ENCODE measurements around the gene MALSU1.
A peak's percentile ranks its signal among the peaks of the same experiment; 100 is the strongest.

The MALSU1 gene

DNA sequence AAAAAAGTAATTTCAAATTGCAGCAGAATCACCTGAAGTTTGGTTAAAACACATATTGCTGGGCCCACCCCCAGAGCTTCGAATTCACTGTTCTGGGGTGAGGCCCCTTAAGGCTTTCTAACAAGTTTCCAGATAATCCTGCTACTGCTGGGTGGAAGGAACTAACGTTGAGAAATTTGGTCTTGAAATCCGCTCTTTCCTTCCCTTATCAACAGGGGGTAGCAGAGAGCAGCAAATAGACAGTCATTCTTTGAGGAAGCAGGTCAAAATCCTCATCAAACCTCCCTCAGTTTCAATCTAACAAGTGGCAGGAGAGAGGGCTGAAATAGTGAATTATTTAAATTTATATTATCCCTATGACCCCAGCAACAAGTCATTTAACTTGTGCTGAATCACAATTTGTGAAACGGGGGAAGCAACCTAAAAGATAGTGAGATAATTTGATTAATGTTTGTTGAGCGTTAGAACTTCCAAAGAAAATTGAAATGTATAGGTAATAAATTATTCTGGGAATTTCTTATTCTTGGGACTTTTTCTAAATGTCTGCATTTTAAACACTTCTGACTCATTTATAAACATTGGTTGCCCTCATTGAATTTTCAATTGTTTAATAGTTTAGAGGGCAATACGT lies 21.7 kb upstream of the MALSU1 start:
- Histone ChIP-seq H3K9me3 (no peaks in the 10 kb centered on the region), H3K27ac (peak overlapping the region; percentile 28), H3K4me1 (ENCODE audit: control insufficient read depth in 1 of 2, insufficient read depth in 1 of 2, low read depth in 1 of 2, low read length in 1 of 2) (peaks cover 16 to 17% of the 10 kb centered on the region in 2 experiments), H3K4me3 (ENCODE audit: low read depth in 1 of 2, low read length in 1 of 2) (no peak overlapping the region), H3K36me3 (no peaks in the 10 kb centered on the region), H3K27me3 (no peaks in the 10 kb centered on the region)
- TF ChIP-seq, protein P1, sequence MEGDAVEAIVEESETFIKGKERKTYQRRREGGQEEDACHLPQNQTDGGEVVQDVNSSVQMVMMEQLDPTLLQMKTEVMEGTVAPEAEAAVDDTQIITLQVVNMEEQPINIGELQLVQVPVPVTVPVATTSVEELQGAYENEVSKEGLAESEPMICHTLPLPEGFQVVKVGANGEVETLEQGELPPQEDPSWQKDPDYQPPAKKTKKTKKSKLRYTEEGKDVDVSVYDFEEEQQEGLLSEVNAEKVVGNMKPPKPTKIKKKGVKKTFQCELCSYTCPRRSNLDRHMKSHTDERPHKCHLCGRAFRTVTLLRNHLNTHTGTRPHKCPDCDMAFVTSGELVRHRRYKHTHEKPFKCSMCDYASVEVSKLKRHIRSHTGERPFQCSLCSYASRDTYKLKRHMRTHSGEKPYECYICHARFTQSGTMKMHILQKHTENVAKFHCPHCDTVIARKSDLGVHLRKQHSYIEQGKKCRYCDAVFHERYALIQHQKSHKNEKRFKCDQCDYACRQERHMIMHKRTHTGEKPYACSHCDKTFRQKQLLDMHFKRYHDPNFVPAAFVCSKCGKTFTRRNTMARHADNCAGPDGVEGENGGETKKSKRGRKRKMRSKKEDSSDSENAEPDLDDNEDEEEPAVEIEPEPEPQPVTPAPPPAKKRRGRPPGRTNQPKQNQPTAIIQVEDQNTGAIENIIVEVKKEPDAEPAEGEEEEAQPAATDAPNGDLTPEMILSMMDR (IDR thresholded peaks at IDR 0.05), result peak; percentile 72

DNA sequence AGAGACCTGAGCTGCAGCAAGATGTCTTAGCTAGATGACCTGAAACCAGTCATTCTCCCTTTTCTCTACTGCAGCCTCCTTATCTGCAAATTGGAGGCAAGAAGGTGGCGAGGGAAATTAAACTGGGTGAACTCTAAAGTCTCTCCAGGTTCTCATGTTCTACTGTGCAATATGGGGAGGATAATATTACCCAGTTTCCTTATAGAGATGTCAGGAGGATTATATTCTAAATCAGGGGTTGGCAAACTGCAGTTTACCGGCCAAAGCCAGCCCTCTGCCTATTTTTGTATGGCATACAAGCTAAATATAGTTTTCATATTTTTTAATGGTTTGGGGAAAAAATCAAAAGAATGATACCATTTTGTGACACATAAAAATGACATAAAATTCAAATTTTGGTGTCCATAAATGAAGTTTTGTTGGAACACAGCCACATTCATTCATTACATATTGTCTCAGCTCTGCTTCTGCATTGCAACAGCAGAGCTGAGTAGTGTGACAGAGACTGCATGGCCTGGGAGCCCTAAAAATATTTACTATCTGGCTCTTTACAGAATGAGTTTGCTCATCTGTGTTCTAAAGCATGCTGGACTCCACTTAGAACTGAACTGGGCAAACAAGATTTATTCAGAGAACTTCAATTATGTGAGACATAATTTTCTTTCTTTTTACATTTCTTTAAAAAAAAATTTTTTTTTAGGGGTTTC lies 19.2 kb upstream of the MALSU1 start:
- H3K9me3 ChIP-seq, result no peaks in the 10 kb centered on the region
- H3K4me3 ChIP-seq (ENCODE audit: low read depth in 1 of 2, low read length in 1 of 2), result no peak overlapping the region
- H3K4me1 ChIP-seq (ENCODE audit: control insufficient read depth in 1 of 2, insufficient read depth in 1 of 2, low read depth in 1 of 2, low read length in 1 of 2), result peaks cover 17% of the 10 kb centered on the region in 2 experiments
- no peaks in the 10 kb centered on the region for H3K27me3 ChIP-seq
- no peak overlapping the region for H3K27ac ChIP-seq
- no peaks in the 10 kb centered on the region for H3K36me3 ChIP-seq
- TF ChIP-seq, protein P1 (IDR thresholded peaks at IDR 0.05), result no peak

DNA sequence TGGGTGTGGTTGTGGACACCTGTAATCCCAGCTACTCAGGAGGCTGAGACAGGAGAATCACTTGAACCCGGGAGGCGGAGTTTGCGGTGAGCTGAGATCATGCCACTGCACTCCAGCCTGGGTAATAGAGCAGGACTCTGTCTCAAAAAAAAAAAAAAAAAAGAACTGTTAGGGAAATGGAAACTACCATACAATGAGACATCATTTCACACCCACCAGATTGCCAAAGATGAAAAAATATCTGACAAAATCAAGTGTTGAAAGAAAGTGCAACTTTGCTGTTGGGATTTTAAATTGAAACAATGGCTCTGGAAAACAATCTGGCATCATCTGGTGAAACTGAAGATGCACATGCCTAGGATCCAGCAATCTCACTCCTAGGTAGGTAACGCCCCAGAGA lies 16.1 kb upstream of the MALSU1 start:
- TF ChIP-seq, protein P1 (IDR thresholded peaks at IDR 0.05), result no peak
- no peaks in the 10 kb centered on the region for H3K9me3 ChIP-seq
- no peaks in the 10 kb centered on the region for H3K36me3 ChIP-seq

DNA sequence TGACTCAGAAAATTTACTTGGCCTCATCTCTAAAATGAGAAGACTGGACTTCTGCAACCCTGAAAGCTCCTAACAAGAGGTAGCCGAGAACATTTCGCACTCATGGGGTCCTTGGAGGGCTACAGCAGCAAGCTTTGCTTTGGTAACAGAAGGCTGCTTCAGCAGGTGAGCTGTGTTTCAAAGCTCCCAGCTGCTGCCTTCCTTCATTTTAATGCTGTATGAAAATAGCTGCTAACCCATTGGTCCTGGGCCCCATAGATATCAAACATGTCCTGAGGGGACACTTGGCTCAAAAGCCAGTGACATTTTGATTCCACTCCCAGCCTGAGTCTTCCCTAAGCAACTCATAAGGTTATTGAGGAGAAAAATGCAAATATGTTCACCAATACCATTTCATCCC lies 14.3 kb upstream of the MALSU1 start:
- Histone ChIP-seq H3K36me3 (no peaks in the 10 kb centered on the region), H3K9me3 (no peaks in the 10 kb centered on the region), H3K4me1 (ENCODE audit: control insufficient read depth in 1 of 2, insufficient read depth in 1 of 2, low read depth in 1 of 2, low read length in 1 of 2) (peaks cover 21% of the 10 kb centered on the region in 2 experiments), H3K4me3 (ENCODE audit: low read depth in 1 of 2, low read length in 1 of 2) (no peak overlapping the region), H3K27ac (no peak overlapping the region), H3K27me3 (no peaks in the 10 kb centered on the region)
- TF ChIP-seq, protein P1 (IDR thresholded peaks at IDR 0.05), result no peak

More for the DNA sequence above, 16.1 kb upstream of the MALSU1 start:
- no peaks in the 10 kb centered on the region for H3K27me3 ChIP-seq
- H3K27ac ChIP-seq, result no peak overlapping the region
- no peak overlapping the region for H3K4me3 ChIP-seq (ENCODE audit: low read depth in 1 of 2, low read length in 1 of 2)
- H3K4me1 ChIP-seq (ENCODE audit: control insufficient read depth in 1 of 2, insufficient read depth in 1 of 2, low read depth in 1 of 2, low read length in 1 of 2), result peaks cover 20 to 21% of the 10 kb centered on the region in 2 experiments

DNA sequence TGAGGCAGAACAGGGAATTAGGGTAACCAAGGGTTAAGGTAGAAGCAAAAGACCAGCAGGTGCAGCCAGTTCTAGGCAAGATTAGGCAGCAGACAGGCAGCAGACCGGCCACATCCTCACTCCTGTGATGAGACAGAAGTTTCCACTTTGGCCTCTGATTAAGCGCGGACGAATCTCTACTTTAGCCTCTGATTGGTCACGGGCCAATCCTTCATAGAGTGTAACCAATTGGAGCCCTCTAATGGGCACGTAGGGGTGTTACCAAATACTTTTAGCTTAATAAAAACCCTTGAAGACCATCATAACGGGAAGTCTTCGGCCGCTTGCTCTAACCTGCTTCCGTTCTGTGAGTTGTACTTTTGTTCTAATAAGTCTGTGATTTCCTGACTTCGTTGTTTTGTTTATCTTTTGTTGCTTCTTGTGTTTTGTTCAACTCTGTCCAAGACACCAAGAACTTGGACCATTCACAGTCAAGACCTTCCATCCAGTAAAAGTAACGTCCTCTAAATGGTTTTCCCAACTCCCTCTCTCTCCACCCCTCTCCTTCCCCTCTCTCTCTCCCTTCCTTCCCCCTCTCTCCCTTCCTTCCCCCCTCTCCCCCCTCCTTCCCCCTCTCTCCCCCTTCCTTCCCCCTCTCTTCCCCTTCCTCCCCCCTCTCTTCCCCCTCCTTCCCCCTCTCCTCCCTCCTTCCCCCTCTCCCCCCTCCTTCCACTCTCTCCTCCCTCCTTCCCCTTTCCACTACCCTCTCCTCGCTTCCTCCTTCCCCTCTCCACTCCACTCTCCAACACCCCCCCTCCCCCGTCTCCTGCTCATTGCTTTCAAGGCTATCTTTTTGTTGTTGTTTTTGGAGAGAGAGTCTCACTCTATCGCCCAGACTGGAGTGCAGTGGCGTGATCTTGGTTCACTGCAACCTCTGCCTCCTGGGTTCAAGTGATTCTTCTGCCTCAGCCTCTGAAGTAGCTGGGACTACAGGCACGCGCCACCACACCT lies 13.2 kb upstream of the MALSU1 start:
- TF ChIP-seq, protein P1 (IDR thresholded peaks at IDR 0.05), result no peak
- Histone ChIP-seq H3K4me3 (ENCODE audit: low read depth in 1 of 2, low read length in 1 of 2) (no peak overlapping the region), H3K9me3 (no peaks in the 10 kb centered on the region), H3K27me3 (no peaks in the 10 kb centered on the region), H3K27ac (peak overlapping the region; percentile 61), H3K4me1 (ENCODE audit: control insufficient read depth in 1 of 2, insufficient read depth in 1 of 2, low read depth in 1 of 2, low read length in 1 of 2) (peaks cover 21% of the 10 kb centered on the region in 2 experiments), H3K36me3 (no peaks in the 10 kb centered on the region)
